CD4-positive, alpha-beta T cell treated with Interferon gamma for 1 hour (primary cell): ENCODE data around the gene CLASP2.
"Not testable (repeated sequence)": the region's sequence is repeated elsewhere in the genome, so short reads cannot be mapped to it uniquely, and the experiment has no call there.

Experiments
- DNase-seq: peaks from one replicate; pipeline ENCODE4 v3.0.0-alpha.2; 2020

CLASP2 gene

GRCh38 chr3:33447958-33448357 is 270.1 kb downstream of the CLASP2 start:
- DNase-seq, result no peak

GRCh38 chr3:33447256-33447625 is 270.8 kb downstream of the CLASP2 start:
- not testable (repeated sequence) for DNase-seq
